ENCODE data around the gene ENOX1.

DNA sequence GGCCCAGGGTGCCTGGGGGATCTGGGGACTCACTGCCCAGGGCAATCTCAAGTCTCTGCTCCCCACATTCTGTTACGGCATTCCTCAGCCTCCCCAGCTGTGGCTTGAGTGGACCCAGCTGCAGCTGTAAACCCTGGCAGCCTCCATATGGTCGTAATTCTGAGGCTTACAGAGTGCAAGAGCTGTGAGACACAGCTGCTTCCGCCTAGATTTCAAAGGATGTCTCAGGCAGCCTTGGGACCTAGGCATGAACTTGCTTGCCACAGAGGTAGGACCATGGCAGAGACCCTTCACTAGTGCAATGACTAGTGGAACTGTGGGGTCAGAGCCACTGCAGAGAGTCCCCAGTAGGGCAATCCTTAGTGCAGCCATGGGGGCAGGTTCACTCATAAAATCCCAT lies 297.5 kb downstream of the ENOX1 start:
- no peak for TF ChIP-seq CTCF (optimal IDR thresholded peaks at IDR 0.05 in 1 of 3, IDR thresholded peaks at IDR 0.05 in 1 of 3, conservative IDR thresholded peaks at IDR 0.05 in 1 of 3; ENCODE audit: extremely low read depth in 1 of 3, insufficient read depth in 2 of 3, low read length in 3 of 3)
- no peak for TF ChIP-seq EZH2 (IDR thresholded peaks at IDR 0.05; ENCODE audit: low read length)

All from keratinocyte (primary cell).